K562 (cell line): Measurements from ENCODE around the gene RBM19.

Experiments used
- CTCF ChIP-seq, 3 experiments: IDR thresholded peaks in 2 of 3; conservative IDR thresholded peaks in 1 of 3; 2 replicates each; pipeline ENCODE4 v1.5.1; 2011 to 2012; ENCODE audit warnings: low read length in 3 of 3, mild to moderate bottlenecking in 3 of 3, control low read depth in 2 of 3, improper control_type of control experiment in 1 of 3, inconsistent platforms in 1 of 3, low read depth in 1 of 3, mixed read lengths in 1 of 3, moderate library complexity in 1 of 3; ENCODE audit not compliant: insufficient read depth in 2 of 3
- ERF ChIP-seq: fragments of 450-650 bp; formaldehyde crosslinking; IDR thresholded peaks from 2 replicates; pipeline ENCODE4 v1.4.0; 2020; ENCODE audit warnings: mild to moderate bottlenecking, mixed read lengths
- FOS ChIP-seq: IDR thresholded peaks from 3 replicates; pipeline ENCODE4 v1.6.1; 2011; ENCODE audit not compliant: insufficient read length; ENCODE audit errors: extremely low read depth
- KDM1A ChIP-seq, 2 experiments: fragments of 450-650 bp; IDR thresholded peaks; 2 replicates each; pipeline ENCODE4 v1.6.1; 2016; ENCODE audit warnings: mild to moderate bottlenecking in 2 of 2
- NFE2L1 ChIP-seq: fragments of 450-650 bp; IDR thresholded peaks from 2 replicates; pipeline ENCODE4 v1.6.1; 2016; ENCODE audit warnings: missing genetic modification characterization, low read depth, mild to moderate bottlenecking, missing compliant biosample characterization, moderate library complexity, borderline replicate concordance
- SIX5 ChIP-seq, 2 experiments: IDR thresholded peaks; 2 replicates each; pipeline ENCODE4 v1.6.1; 2011; ENCODE audit warnings: low read length in 2 of 2, borderline replicate concordance in 1 of 2, low read depth in 1 of 2, mild to moderate bottlenecking in 1 of 2, moderate library complexity in 1 of 2; ENCODE audit not compliant: insufficient read depth in 1 of 2
- SP1 ChIP-seq: sonication (generic); formaldehyde crosslinking; IDR thresholded peaks from 2 replicates; pipeline ENCODE4 v1.8.1; 2022; ENCODE audit warnings: mild to moderate bottlenecking, missing genetic modification reagents
- ZNF140 ChIP-seq: fragments of 250-450 bp; sonication (Bioruptor Pico); IDR thresholded peaks from 2 replicates; pipeline ENCODE4 v1.8.0; 2021; ENCODE audit warnings: moderate library complexity, mild to moderate bottlenecking, inconsistent platforms

GRCh38 chr12:113939867-113940266 lies 26.3 kb downstream of the RBM19 start:
- no peak for TF ChIP-seq CTCF (IDR thresholded peaks at IDR 0.05 in 2 of 3, conservative IDR thresholded peaks at IDR 0.05 in 1 of 3; ENCODE audit: insufficient read depth in 2 of 3, low read depth in 1 of 3, low read length in 3 of 3)
- no peak for TF ChIP-seq ERF
- TF ChIP-seq FOS, result no peak
- no peak for TF ChIP-seq SIX5 (IDR thresholded peaks at IDR 0.05; ENCODE audit: borderline replicate concordance in 1 of 2, insufficient read depth in 1 of 2, low read depth in 1 of 2, low read length in 2 of 2)
- no peak for TF ChIP-seq NFE2L1
- no peak for TF ChIP-seq ZNF140 (CRISPR knock-in tag)
- no peak for TF ChIP-seq SP1 (CRISPR knock-in tag)
- no peak for TF ChIP-seq KDM1A (IDR thresholded peaks at IDR 0.05)
